Neural progenitor cell (in vitro differentiated cells): ENCODE data around the gene METTL16. TPM values are rescaled to one million over a fixed set of nuclear protein-coding genes. Genes with fewer than 3 reads are reported as not detected.
"Not testable (repeated sequence)": the region's sequence is repeated elsewhere in the genome, so short reads cannot be mapped to it uniquely, and the experiment has no call there.

Source experiments
- DNase-seq: peaks from one replicate; pipeline ENCODE4 v3.0.0-alpha.2; 2016; ENCODE audit warnings: low spot score
- H2AFZ ChIP-seq: fragments of 200-600 bp; sonication (generic); replicated peaks from 2 replicates; pipeline ENCODE4 v1.6.1; 2016; ENCODE audit warnings: antibody characterized with exemption
- H3F3A ChIP-seq: fragments of 200-600 bp; sonication (generic); 2 replicates; pipeline ENCODE4 v1.6.1; 2016; ENCODE audit warnings: antibody characterized with exemption, low read depth
- H3K27ac ChIP-seq: fragments of 200-600 bp; sonication (generic); 2 replicates; pipeline ENCODE4 v1.5.1; 2016; ENCODE audit warnings: mild to moderate bottlenecking
- H3K27me3 ChIP-seq: fragments of 200-600 bp; sonication (generic); 2 replicates; pipeline ENCODE4 v1.6.1; 2016; ENCODE audit warnings: mild to moderate bottlenecking, moderate library complexity
- H3K36me3 ChIP-seq: fragments of 200-600 bp; sonication (generic); 2 replicates; pipeline ENCODE4 v1.5.1; 2016
- H3K4me1 ChIP-seq: fragments of 200-600 bp; sonication (generic); 2 replicates; pipeline ENCODE4 v1.6.1; 2016; ENCODE audit warnings: mixed run types
- H3K4me2 ChIP-seq: fragments of 200-600 bp; sonication (generic); 2 replicates; pipeline ENCODE4 v1.6.1; 2016
- H3K4me3 ChIP-seq: fragments of 200-600 bp; sonication (generic); 2 replicates; pipeline ENCODE4 v1.5.1; 2016
- H3K79me2 ChIP-seq: fragments of 200-600 bp; sonication (generic); 2 replicates; pipeline ENCODE4 v1.6.1; 2016; ENCODE audit warnings: low read depth
- H3K9ac ChIP-seq: fragments of 200-600 bp; sonication (generic); 2 replicates; pipeline ENCODE4 v1.6.1; 2016
- H3K9me3 ChIP-seq: fragments of 200-600 bp; sonication (generic); 2 replicates; pipeline ENCODE4 v1.5.1; 2016; ENCODE audit warnings: low read depth
- H4K20me1 ChIP-seq: fragments of 200-600 bp; sonication (generic); 2 replicates; pipeline ENCODE4 v1.6.1; 2016; ENCODE audit warnings: low read depth
- H3K27ac Mint-ChIP-seq: 3 replicates; pipeline ENCODE4 v1.8.0; 2021; ENCODE audit warnings: mixed read lengths
- H3K27me3 Mint-ChIP-seq: 2 replicates; pipeline ENCODE4 v1.8.0; 2022; ENCODE audit warnings: low read depth, mild to moderate bottlenecking, inconsistent platforms, moderate library complexity, mixed read lengths; ENCODE audit not compliant: insufficient read depth
- H3K36me3 Mint-ChIP-seq: 3 replicates; pipeline ENCODE4 v1.8.0; 2021; ENCODE audit warnings: mixed read lengths
- H3K4me1 Mint-ChIP-seq: 3 replicates; pipeline ENCODE4 v1.8.0; 2021; ENCODE audit warnings: mixed read lengths
- H3K4me3 Mint-ChIP-seq: 3 replicates; pipeline ENCODE4 v1.8.0; 2021; ENCODE audit warnings: mild to moderate bottlenecking, moderate library complexity, mixed read lengths
- H3K9me3 Mint-ChIP-seq: 3 replicates; pipeline ENCODE4 v1.8.0; 2020; ENCODE audit warnings: mixed read lengths
- CTCF ChIP-seq: fragments of 200-600 bp; sonication (generic); IDR thresholded peaks from 2 replicates; pipeline ENCODE4 v1.5.1; 2017; ENCODE audit warnings: antibody characterized with exemption, mild to moderate bottlenecking
- EZH2 ChIP-seq: fragments of 200-600 bp; sonication (generic); IDR thresholded peaks from 2 replicates; pipeline ENCODE4 v1.6.1; 2017; ENCODE audit warnings: antibody characterized with exemption, mild to moderate bottlenecking, moderate library complexity
- EZH2phosphoT487 ChIP-seq: fragments of 200-600 bp; sonication (generic); IDR thresholded peaks from 2 replicates; pipeline ENCODE4 v1.6.1; 2017; ENCODE audit warnings: antibody characterized with exemption
- total RNA-seq: library from RNA; depleted of rRNA; stranded (reverse); fragments of >200 nt; gene quantifications from 2 replicates; pipeline ENCODE4 v1.2.3, GENCODE V29; 2015; ENCODE audit warnings: low replicate concordance

Gene METTL16
- total RNA-seq, 1 donor from 2014 or later, result 40.0 TPM

GRCh38 chr17:2442166-2442565 is 69.5 kb downstream of the METTL16 start:
- H4K20me1 ChIP-seq, result no peaks in the 10 kb centered on the region
- no peak overlapping the region for H3K4me2 ChIP-seq
- H3K36me3 Mint-ChIP-seq, result peaks cover 31% of the 10 kb centered on the region
- TF ChIP-seq CTCF (no peak), EZH2 (no peak), EZH2phosphoT487 (no peak)
- H3K4me1 Mint-ChIP-seq, result peaks cover 19% of the 10 kb centered on the region
- H3K36me3 ChIP-seq, result peaks cover 6% of the 10 kb centered on the region
- H3K9ac ChIP-seq, result no peak overlapping the region
- H3K9me3 Mint-ChIP-seq, result peaks cover 10% of the 10 kb centered on the region
- H3K27me3 ChIP-seq, result no peaks in the 10 kb centered on the region
- DNase-seq, result no peak
- no peak overlapping the region for H2AFZ ChIP-seq
- peaks cover 4% of the 10 kb centered on the region for H3F3A ChIP-seq
- no peak overlapping the region for H3K27ac ChIP-seq
- no peaks in the 10 kb centered on the region for H3K4me1 ChIP-seq
- no peaks in the 10 kb centered on the region for H3K9me3 ChIP-seq
- no peak overlapping the region for H3K4me3 ChIP-seq
- peak overlapping the region; percentile 2 for H3K27ac Mint-ChIP-seq
- H3K4me3 Mint-ChIP-seq, result no peak overlapping the region
- peaks cover 4% of the 10 kb centered on the region for H3K27me3 Mint-ChIP-seq
- H3K79me2 ChIP-seq, result peaks cover 15% of the 10 kb centered on the region

GRCh38 chr17:2440930-2441329 is 70.8 kb downstream of the METTL16 start:
- DNase-seq, result no peak
- no peak overlapping the region for H3K27ac ChIP-seq

GRCh38 chr17:2439997-2440396 is 71.7 kb downstream of the METTL16 start:
- Mint-ChIP-seq H3K4me1 (peaks cover 41% of the 10 kb centered on the region), H3K27me3 (peaks cover 13% of the 10 kb centered on the region), H3K36me3 (peaks cover 28% of the 10 kb centered on the region)
- not testable (repeated sequence) for H3K4me3 Mint-ChIP-seq, H3K9ac ChIP-seq, H3K27ac ChIP-seq, DNase-seq, H3K36me3 ChIP-seq, H3K9me3 Mint-ChIP-seq, H3K4me2 ChIP-seq, H3K79me2 ChIP-seq, H3K4me3 ChIP-seq, H3K27ac Mint-ChIP-seq, H3K27me3 ChIP-seq, H3K9me3 ChIP-seq, H2AFZ ChIP-seq
- Histone ChIP-seq H3F3A (peaks cover 21% of the 10 kb centered on the region), H4K20me1 (peaks cover 16% of the 10 kb centered on the region), H3K4me1 (peaks cover 16% of the 10 kb centered on the region)

More at GRCh38 chr17:2440930-2441329, 70.8 kb downstream of the METTL16 start:
- Histone ChIP-seq H3K4me1 (peaks cover 6% of the 10 kb centered on the region), H3K9ac (no peak overlapping the region), H3K36me3 (peaks cover 2% of the 10 kb centered on the region), H3K79me2 (peaks cover 11% of the 10 kb centered on the region), H4K20me1 (peaks cover 7% of the 10 kb centered on the region), H2AFZ (no peak overlapping the region), H3K9me3 (no peaks in the 10 kb centered on the region), H3K4me3 (no peak overlapping the region), H3K27me3 (no peaks in the 10 kb centered on the region), H3F3A (peaks cover 11% of the 10 kb centered on the region), H3K4me2 (no peak overlapping the region)
- Mint-ChIP-seq H3K9me3 (peaks cover 5% of the 10 kb centered on the region), H3K27me3 (peaks cover 7% of the 10 kb centered on the region), H3K4me1 (peaks cover 31% of the 10 kb centered on the region), H3K27ac (peak overlapping the region; percentile 54), H3K4me3 (no peak overlapping the region), H3K36me3 (peaks cover 33% of the 10 kb centered on the region)
- TF ChIP-seq EZH2 (no peak), EZH2phosphoT487 (no peak), CTCF (no peak)

GRCh38 chr17:2438823-2439222 is 72.9 kb downstream of the METTL16 start:
- no peak for DNase-seq
- no peak overlapping the region for H3K27ac ChIP-seq
- H4K20me1 ChIP-seq, result peaks cover 17% of the 10 kb centered on the region
- H3K36me3 ChIP-seq, result no peaks in the 10 kb centered on the region
- no peak for TF ChIP-seq EZH2
- no peak for TF ChIP-seq EZH2phosphoT487
- TF ChIP-seq CTCF, result no peak
- H3K9ac ChIP-seq, result no peak overlapping the region
- H3K4me1 ChIP-seq, result peaks cover 24% of the 10 kb centered on the region
- H3K4me3 Mint-ChIP-seq, result no peak overlapping the region
- peaks cover 6% of the 10 kb centered on the region for H3K79me2 ChIP-seq
- peaks cover 13% of the 10 kb centered on the region for H3K27me3 Mint-ChIP-seq
- no peaks in the 10 kb centered on the region for H3K9me3 ChIP-seq
- H3K27ac Mint-ChIP-seq, result no peak overlapping the region
- H3K4me3 ChIP-seq, result no peak overlapping the region
- H3K4me2 ChIP-seq, result no peak overlapping the region
- peaks cover 26% of the 10 kb centered on the region for H3K36me3 Mint-ChIP-seq
- no peak overlapping the region for H2AFZ ChIP-seq
- H3F3A ChIP-seq, result peaks cover 27% of the 10 kb centered on the region
- no peaks in the 10 kb centered on the region for H3K9me3 Mint-ChIP-seq
- H3K4me1 Mint-ChIP-seq, result peaks cover 52% of the 10 kb centered on the region
- no peaks in the 10 kb centered on the region for H3K27me3 ChIP-seq
